Neural cell (in vitro differentiated cells): ENCODE results near the gene ATOH8.

ENCODE experiments used
- RAD21 ChIP-seq: fragments of 450-650 bp; conservative IDR thresholded peaks from 2 replicates; pipeline ENCODE4 v1.6.1; 2014; ENCODE audit warnings: antibody characterized with exemption, mild to moderate bottlenecking, moderate library complexity
- SMC3 ChIP-seq: fragments of 450-650 bp; conservative IDR thresholded peaks from 2 replicates; pipeline ENCODE4 v1.6.1; 2014; ENCODE audit warnings: antibody characterized with exemption, mild to moderate bottlenecking, moderate library complexity; ENCODE audit not compliant: poor library complexity
- TF ChIP-seq, protein P1 (sequence below): fragments of 450-650 bp; IDR thresholded peaks from 2 replicates; pipeline ENCODE4 v1.5.1; 2014; ENCODE audit warnings: antibody characterized with exemption, mild to moderate bottlenecking, moderate library complexity; ENCODE audit not compliant: poor library complexity, severe bottlenecking

DNA sequence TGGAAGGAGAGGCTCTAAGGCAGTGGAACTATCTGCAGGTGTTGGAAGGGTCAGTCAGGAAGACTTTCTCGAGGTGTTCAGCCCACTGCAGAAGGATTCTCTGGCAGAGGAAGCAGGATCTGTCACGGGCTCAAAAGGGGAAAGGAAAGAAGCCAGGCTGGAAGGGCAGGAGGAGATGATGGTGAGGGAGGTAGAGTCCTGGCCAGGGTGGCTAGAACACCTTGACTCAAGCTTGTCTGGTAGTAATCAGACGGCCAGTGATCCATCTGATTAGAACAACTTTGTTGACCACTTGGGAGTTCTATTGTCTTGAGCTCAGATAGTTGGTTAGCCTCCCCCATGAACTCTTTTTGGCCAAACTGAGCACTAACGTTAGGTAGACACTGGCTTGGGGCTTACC lies 9.7 kb upstream of the ATOH8 start:
- TF ChIP-seq, protein P1, sequence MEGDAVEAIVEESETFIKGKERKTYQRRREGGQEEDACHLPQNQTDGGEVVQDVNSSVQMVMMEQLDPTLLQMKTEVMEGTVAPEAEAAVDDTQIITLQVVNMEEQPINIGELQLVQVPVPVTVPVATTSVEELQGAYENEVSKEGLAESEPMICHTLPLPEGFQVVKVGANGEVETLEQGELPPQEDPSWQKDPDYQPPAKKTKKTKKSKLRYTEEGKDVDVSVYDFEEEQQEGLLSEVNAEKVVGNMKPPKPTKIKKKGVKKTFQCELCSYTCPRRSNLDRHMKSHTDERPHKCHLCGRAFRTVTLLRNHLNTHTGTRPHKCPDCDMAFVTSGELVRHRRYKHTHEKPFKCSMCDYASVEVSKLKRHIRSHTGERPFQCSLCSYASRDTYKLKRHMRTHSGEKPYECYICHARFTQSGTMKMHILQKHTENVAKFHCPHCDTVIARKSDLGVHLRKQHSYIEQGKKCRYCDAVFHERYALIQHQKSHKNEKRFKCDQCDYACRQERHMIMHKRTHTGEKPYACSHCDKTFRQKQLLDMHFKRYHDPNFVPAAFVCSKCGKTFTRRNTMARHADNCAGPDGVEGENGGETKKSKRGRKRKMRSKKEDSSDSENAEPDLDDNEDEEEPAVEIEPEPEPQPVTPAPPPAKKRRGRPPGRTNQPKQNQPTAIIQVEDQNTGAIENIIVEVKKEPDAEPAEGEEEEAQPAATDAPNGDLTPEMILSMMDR = no peak
- TF ChIP-seq RAD21 = no peak
- no peak for TF ChIP-seq SMC3
